ENCODE data around the gene CENPF.

GRCh38 chr1:214709241-214709640, 106.2 kb downstream of the CENPF start:
- TF ChIP-seq POLR2A (IDR thresholded peaks at IDR 0.05; ENCODE audit: low read depth, low read length) (no peak), TAF1 (IDR thresholded peaks at IDR 0.05; ENCODE audit: borderline replicate concordance, low read depth, low read length) (no peak)
